Measurements from ENCODE around the gene ASTN2.

GRCh38 chr9:116484492-116485061 lies 930.3 kb downstream of the ASTN2 start:
- no peak for TF ChIP-seq POLR2A (IDR thresholded peaks at IDR 0.05)
- no peak for TF ChIP-seq CTCF (IDR thresholded peaks at IDR 0.05)

Data from lower leg skin (tissue), 3 donors.